ENCODE measurements around the gene PRKACG.
A peak's percentile ranks its signal among the peaks of the same experiment; 100 is the strongest.

Gene PRKACG

DNA sequence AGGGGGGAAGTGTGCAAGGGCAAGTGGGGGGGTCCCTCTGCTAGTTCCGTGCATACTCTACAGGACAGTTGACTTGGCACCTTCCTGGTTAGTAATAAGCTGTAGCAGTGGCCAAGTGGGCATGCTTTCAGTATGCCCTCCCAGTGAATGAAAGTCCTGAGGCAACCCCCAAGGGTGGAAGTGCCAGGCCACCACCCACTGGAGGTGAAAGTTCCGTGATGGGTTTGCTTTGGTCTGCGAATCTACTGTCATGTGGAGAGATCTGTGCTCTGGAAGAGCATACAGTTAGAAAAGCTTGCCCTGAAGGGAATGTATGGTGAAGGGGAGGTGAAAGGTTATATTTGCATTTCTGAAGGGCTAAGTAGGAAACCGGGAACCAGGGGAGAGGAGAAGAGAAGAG is 31.9 kb upstream of the PRKACG start:
- no peaks in the 10 kb centered on the region for H3F3A ChIP-seq (ENCODE audit: control insufficient read depth, insufficient read depth)
- no peak for TF ChIP-seq EZH2phosphoT487 (IDR thresholded peaks at IDR 0.05; ENCODE audit: borderline replicate concordance, low read length)
- TF ChIP-seq, protein P1, sequence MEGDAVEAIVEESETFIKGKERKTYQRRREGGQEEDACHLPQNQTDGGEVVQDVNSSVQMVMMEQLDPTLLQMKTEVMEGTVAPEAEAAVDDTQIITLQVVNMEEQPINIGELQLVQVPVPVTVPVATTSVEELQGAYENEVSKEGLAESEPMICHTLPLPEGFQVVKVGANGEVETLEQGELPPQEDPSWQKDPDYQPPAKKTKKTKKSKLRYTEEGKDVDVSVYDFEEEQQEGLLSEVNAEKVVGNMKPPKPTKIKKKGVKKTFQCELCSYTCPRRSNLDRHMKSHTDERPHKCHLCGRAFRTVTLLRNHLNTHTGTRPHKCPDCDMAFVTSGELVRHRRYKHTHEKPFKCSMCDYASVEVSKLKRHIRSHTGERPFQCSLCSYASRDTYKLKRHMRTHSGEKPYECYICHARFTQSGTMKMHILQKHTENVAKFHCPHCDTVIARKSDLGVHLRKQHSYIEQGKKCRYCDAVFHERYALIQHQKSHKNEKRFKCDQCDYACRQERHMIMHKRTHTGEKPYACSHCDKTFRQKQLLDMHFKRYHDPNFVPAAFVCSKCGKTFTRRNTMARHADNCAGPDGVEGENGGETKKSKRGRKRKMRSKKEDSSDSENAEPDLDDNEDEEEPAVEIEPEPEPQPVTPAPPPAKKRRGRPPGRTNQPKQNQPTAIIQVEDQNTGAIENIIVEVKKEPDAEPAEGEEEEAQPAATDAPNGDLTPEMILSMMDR (IDR thresholded peaks at IDR 0.05; ENCODE audit: low read depth, low read length, poor library complexity, severe bottlenecking) = no peak
- no peak overlapping the region for H3K4me3 ChIP-seq (ENCODE audit: low read length)
- no peaks in the 10 kb centered on the region for H3K9me2 ChIP-seq (replicated peaks; ENCODE audit: control insufficient read depth, low read length)
- no peak overlapping the region for H3K4me2 ChIP-seq (ENCODE audit: low read length)
- no peak overlapping the region for H3K27ac ChIP-seq (ENCODE audit: low read depth, low read length)
- no peaks in the 10 kb centered on the region for H3K27me3 ChIP-seq (ENCODE audit: control insufficient read depth, low read length)
- 0 out of 2 replicates have a peak, but pooled peaks cover 3% of the 10 kb centered on the region for H3K4me1 ChIP-seq (ENCODE audit: control insufficient read depth, low read length)
- no peaks in the 10 kb centered on the region for H3K9me3 ChIP-seq (ENCODE audit: control insufficient read depth, insufficient read depth, low read length)
- peaks cover 10% of the 10 kb centered on the region; the same call in 1 of the 2 replicates for H3K36me3 ChIP-seq (ENCODE audit: control insufficient read depth, low read length)
- no peaks in the 10 kb centered on the region for H4K20me1 ChIP-seq (ENCODE audit: control insufficient read depth, insufficient read depth, low read depth, low read length)
- peaks cover 42% of the 10 kb centered on the region for H3K79me2 ChIP-seq (ENCODE audit: control insufficient read depth, low read length)

DNA sequence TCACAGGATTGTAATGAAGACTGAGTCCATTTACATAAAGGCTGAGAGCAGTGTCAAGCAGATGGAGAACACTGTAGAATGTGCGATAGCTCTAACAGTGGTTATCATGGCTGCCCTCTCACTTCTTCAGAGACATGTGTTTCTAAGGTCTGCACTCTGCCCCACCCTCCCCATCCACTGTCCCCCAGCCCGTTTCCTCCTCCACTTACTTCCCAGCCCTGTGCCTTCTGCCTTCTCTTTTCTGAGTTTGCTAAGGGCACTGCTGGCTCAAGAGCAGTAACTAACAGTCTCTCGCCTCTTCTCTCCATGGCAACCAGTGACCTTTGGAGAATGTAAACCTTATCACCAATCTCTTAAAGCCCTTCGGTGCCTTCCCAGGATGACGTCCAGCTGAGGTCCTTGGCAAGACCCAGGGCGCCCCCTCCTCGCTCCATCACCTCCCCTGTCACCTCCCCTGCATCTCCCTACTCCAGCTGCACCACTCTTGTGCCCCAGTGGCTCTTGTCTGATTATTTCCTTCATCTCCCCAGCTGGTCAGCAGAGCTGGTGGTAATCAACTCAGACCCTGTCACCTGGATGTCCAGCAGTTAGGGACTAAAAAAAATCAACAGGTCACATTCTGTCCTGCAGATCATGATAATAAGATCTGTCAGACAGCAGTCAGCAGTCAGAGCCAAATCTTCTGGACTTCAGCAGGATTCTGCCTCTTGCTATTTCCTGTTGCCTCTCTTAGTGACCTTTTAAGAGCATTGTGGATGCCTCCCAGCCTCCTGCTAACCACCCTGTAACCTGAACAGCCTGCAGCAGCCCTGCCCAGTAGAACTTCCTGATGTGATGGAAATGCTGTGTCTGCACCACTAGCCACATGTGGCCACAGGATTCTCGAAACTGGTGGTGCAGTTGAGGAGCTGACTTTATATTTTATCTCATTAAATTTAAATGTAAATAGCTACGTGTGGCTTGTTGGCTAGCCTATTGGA is 30.6 kb upstream of the PRKACG start:
- Histone ChIP-seq H3K9me2 (replicated peaks; ENCODE audit: control insufficient read depth, low read length) (no peaks in the 10 kb centered on the region), H4K20me1 (ENCODE audit: control insufficient read depth, insufficient read depth, low read depth, low read length) (no peaks in the 10 kb centered on the region), H3K27ac (ENCODE audit: low read depth, low read length) (no peak overlapping the region), H3K79me2 (ENCODE audit: control insufficient read depth, low read length) (peaks cover 52% of the 10 kb centered on the region), H3K4me1 (ENCODE audit: control insufficient read depth, low read length) (0 out of 2 replicates have a peak, but pooled peaks cover 3% of the 10 kb centered on the region), H3K9me3 (ENCODE audit: control insufficient read depth, insufficient read depth, low read length) (no peaks in the 10 kb centered on the region), H3K4me3 (ENCODE audit: low read length) (no peak overlapping the region), H3K27me3 (ENCODE audit: control insufficient read depth, low read length) (no peaks in the 10 kb centered on the region), H3K4me2 (ENCODE audit: low read length) (no peak overlapping the region), H3F3A (ENCODE audit: control insufficient read depth, insufficient read depth) (no peaks in the 10 kb centered on the region), H3K36me3 (ENCODE audit: control insufficient read depth, low read length) (peaks cover 10% of the 10 kb centered on the region; the same call in 1 of the 2 replicates)
- TF ChIP-seq EZH2phosphoT487 (IDR thresholded peaks at IDR 0.05; ENCODE audit: borderline replicate concordance, low read length) = no peak

DNA sequence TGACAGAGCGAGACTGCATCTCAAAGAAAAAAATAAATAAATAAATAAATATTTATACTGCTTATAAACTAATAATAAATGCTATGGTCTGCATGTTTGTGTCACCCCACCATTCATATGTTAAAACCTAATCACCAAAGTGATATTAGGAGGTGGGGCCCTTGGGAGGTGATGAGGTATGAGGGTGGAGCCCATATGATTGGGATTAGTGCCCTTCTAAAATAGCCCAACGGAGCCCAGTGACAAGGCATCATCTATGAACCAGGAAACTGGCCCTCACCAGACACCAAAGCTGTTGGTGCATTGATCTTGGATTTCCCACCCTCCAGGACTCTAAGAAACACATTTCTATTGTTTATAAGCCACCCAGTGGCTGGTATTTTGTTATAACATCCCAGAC is 26.7 kb upstream of the PRKACG start:
- Histone ChIP-seq H3K9me3 (ENCODE audit: control insufficient read depth, insufficient read depth, low read length) (no peaks in the 10 kb centered on the region), H3K36me3 (ENCODE audit: control insufficient read depth, low read length) (no peaks in the 10 kb centered on the region; the same call in 1 of the 2 replicates), H3K4me3 (ENCODE audit: low read length) (no peak overlapping the region), H3K4me1 (ENCODE audit: control insufficient read depth, low read length) (peaks cover 9% of the 10 kb centered on the region), H3K9me2 (replicated peaks; ENCODE audit: control insufficient read depth, low read length) (no peaks in the 10 kb centered on the region), H3K4me2 (ENCODE audit: low read length) (no peak overlapping the region), H4K20me1 (ENCODE audit: control insufficient read depth, insufficient read depth, low read depth, low read length) (no peaks in the 10 kb centered on the region), H3K27me3 (ENCODE audit: control insufficient read depth, low read length) (no peaks in the 10 kb centered on the region), H3K27ac (ENCODE audit: low read depth, low read length) (no peak overlapping the region), H3K79me2 (ENCODE audit: control insufficient read depth, low read length) (peaks cover 86% of the 10 kb centered on the region), H3F3A (ENCODE audit: control insufficient read depth, insufficient read depth) (no peaks in the 10 kb centered on the region)
- TF ChIP-seq, protein P1 (IDR thresholded peaks at IDR 0.05; ENCODE audit: low read depth, low read length, poor library complexity, severe bottlenecking) = no peak
- TF ChIP-seq EZH2phosphoT487 (IDR thresholded peaks at IDR 0.05; ENCODE audit: borderline replicate concordance, low read length) = no peak

DNA sequence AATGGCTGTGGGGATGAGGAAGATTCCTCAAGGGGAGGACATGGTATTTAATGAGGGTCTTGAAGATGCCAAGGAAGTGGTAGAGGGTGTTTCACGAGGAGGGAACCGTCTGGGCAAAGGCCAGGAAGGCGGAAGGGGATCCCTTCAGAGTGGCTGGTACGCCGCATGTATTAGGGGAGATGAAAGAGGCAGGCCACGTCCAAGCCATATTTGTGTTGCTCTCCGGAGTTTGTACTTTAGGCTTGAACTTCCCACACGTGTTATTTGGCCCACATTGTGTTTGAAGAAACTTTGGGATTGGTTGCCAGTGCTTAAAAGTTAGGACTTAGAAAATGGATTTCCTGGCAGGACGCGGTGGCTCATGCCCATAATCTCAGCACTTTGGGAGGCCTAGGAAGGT is 22.9 kb upstream of the PRKACG start:
- peaks cover 10% of the 10 kb centered on the region for H3K4me1 ChIP-seq (ENCODE audit: control insufficient read depth, low read length)
- peak overlapping the region; percentile 69 for H3K4me2 ChIP-seq (ENCODE audit: low read length)
- no peaks in the 10 kb centered on the region for H3K36me3 ChIP-seq (ENCODE audit: control insufficient read depth, low read length)
- H3K27ac ChIP-seq (ENCODE audit: low read depth, low read length) = no peak overlapping the region
- H3K79me2 ChIP-seq (ENCODE audit: control insufficient read depth, low read length) = peaks cover 54% of the 10 kb centered on the region
- H3K4me3 ChIP-seq (ENCODE audit: low read length) = peak overlapping the region; percentile 86
- no peaks in the 10 kb centered on the region for H4K20me1 ChIP-seq (ENCODE audit: control insufficient read depth, insufficient read depth, low read depth, low read length)
- H3K27me3 ChIP-seq (ENCODE audit: control insufficient read depth, low read length) = no peaks in the 10 kb centered on the region
- TF ChIP-seq, protein P1 (IDR thresholded peaks at IDR 0.05; ENCODE audit: low read depth, low read length, poor library complexity, severe bottlenecking) = no peak
- H3K9me3 ChIP-seq (ENCODE audit: control insufficient read depth, insufficient read depth, low read length) = no peaks in the 10 kb centered on the region
- H3F3A ChIP-seq (ENCODE audit: control insufficient read depth, insufficient read depth) = no peaks in the 10 kb centered on the region; the same call in 1 of the 2 replicates
- H3K9me2 ChIP-seq (replicated peaks; ENCODE audit: control insufficient read depth, low read length) = no peaks in the 10 kb centered on the region

Measured in DOHH2 (cell line).